ENCODE data around the gene METTL23.
"Not testable (repeated sequence)": the region's sequence is repeated elsewhere in the genome, so short reads cannot be mapped to it uniquely, and the experiment has no call there.

The METTL23 gene

GRCh38 chr17:76695059-76695831 lies 31.4 kb upstream of the METTL23 start:
- FAIRE-seq = no peak

GRCh38 chr17:76696763-76697701 lies 29.6 kb upstream of the METTL23 start:
- no peak for FAIRE-seq

- no peak for FAIRE-seq
Observed at GRCh38 chr17:76697702-76698465, 28.8 kb upstream of the METTL23 start.

GRCh38 chr17:76698466-76698977 lies 28.1 kb upstream of the METTL23 start:
- FAIRE-seq = not testable (repeated sequence)

GRCh38 chr17:76700270-76700616 lies 26.4 kb upstream of the METTL23 start:
- FAIRE-seq = no peak

GRCh38 chr17:76700617-76701470 lies 25.8 kb upstream of the METTL23 start:
- FAIRE-seq = no peak

GRCh38 chr17:76701471-76701967 lies 25.1 kb upstream of the METTL23 start:
- no peak for FAIRE-seq

GRCh38 chr17:76702076-76702475 lies 24.6 kb upstream of the METTL23 start:
- FAIRE-seq = no peak

GRCh38 chr17:76702941-76703637 lies 23.6 kb upstream of the METTL23 start:
- no peak for FAIRE-seq

GRCh38 chr17:76704805-76705204 lies 21.8 kb upstream of the METTL23 start:
- FAIRE-seq = no peak

- FAIRE-seq = no peak
Observed at GRCh38 chr17:76706817-76707216, 19.8 kb upstream of the METTL23 start.

- FAIRE-seq = no peak
Observed at GRCh38 chr17:76707985-76708807, 18.4 kb upstream of the METTL23 start.

- FAIRE-seq = no peak
Observed at GRCh38 chr17:76709077-76709950, 17.3 kb upstream of the METTL23 start.

GRCh38 chr17:76709951-76710862 lies 16.4 kb upstream of the METTL23 start:
- FAIRE-seq = not testable (repeated sequence)

GRCh38 chr17:76710863-76711611 lies 15.6 kb upstream of the METTL23 start, which contains the start of gene MXRA7:
MXRA7 (minus strand) TSS chr17:76710965; CDS start chr17:76710946, 19 bp downstream.
- no peak for FAIRE-seq

GRCh38 chr17:76712321-76712720 lies 14.3 kb upstream of the METTL23 start:
- not testable (repeated sequence) for FAIRE-seq

- FAIRE-seq = no peak
Observed at GRCh38 chr17:76713765-76714164, 12.9 kb upstream of the METTL23 start.

All from colon (tissue), 2 donors.